ENCODE results near the gene RD3L. TPM values are rescaled to one million over a fixed set of nuclear protein-coding genes. Genes with fewer than 3 reads are reported as not detected.
A peak's percentile ranks its signal among the peaks of the same experiment; 100 is the strongest.

RD3L gene
- total RNA-seq, 2 donors from 2014 or later = not detected

DNA sequence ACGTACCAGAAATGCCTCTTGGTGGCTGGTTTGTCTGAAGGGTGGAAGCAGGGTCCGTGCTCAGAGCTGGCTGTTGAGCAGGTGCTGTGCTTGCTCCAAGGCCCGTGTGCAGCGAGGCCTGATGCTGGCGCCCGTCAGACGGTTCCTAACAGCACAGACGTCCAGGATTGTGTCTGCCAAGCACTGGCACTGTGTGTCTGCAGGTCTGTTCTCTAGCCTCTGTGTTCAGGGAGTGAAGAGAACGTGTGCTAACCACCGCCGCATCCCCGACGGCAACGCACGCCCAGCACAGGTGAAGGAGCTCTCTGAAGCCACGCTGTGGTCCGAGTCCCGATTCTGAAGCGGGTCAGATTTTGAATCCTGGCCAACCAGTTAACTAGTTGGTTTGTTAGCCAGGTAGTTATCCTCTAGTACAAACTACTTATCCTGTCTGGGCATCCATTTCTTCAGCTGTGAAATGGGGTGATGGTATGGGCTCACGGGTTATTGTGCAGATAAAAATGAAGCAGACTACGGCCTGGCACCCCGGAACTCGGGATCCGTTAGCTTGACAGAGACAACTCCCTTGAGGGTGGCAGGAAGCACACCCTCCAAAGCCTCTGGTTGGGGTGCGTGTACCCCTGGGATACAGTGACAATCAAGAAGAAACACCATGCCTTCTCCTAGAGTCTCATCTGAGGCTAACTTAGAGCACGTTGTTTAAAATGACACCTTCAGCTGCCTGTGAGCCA, 32.6 kb downstream of the RD3L start:
- Histone ChIP-seq H3K9me3 (no peaks in the 10 kb centered on the region), H3K4me1 (ENCODE audit: control insufficient read depth in 1 of 2, low read depth in 2 of 2) (peaks cover 0 to 8% of the 10 kb centered on the region in 2 donors), H3K27me3 (replicated peaks; ENCODE audit: insufficient read depth) (no peaks in the 10 kb centered on the region), H3K4me3 (peak overlapping the region; percentile 42), H3K27ac (no peak overlapping the region), H3K36me3 (peaks cover 30% of the 10 kb centered on the region)
- no peak for ATAC-seq (ENCODE audit: insufficient number of reproducible peaks, low FRiP score, low read depth)
- TF ChIP-seq, protein P1, sequence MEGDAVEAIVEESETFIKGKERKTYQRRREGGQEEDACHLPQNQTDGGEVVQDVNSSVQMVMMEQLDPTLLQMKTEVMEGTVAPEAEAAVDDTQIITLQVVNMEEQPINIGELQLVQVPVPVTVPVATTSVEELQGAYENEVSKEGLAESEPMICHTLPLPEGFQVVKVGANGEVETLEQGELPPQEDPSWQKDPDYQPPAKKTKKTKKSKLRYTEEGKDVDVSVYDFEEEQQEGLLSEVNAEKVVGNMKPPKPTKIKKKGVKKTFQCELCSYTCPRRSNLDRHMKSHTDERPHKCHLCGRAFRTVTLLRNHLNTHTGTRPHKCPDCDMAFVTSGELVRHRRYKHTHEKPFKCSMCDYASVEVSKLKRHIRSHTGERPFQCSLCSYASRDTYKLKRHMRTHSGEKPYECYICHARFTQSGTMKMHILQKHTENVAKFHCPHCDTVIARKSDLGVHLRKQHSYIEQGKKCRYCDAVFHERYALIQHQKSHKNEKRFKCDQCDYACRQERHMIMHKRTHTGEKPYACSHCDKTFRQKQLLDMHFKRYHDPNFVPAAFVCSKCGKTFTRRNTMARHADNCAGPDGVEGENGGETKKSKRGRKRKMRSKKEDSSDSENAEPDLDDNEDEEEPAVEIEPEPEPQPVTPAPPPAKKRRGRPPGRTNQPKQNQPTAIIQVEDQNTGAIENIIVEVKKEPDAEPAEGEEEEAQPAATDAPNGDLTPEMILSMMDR (IDR thresholded peaks at IDR 0.05) = no peak
- no peak for DNase-seq (ENCODE audit: low spot score)

DNA sequence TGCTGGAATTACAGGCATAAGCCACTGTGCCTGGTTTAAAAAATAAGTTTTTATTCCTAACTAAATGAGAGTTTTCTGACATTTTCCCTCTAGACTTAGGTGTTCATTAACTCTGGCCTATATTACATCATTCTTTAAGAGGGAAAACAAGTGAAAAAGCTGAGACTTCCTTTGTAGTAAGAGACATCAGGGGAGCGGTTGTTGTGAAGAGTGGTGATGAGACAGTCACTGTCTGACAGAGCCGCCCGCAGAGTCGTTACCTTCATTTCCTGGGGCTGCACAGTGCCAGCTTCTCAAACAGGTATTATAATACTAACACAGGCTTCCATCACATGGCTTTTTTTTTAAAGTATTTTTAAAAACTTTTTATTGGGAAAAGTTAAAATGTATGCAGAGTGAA, 33.7 kb downstream of the RD3L start:
- peaks cover 25% of the 10 kb centered on the region for H3K36me3 ChIP-seq
- no peaks in the 10 kb centered on the region for H3K9me3 ChIP-seq
- peaks cover 0 to 8% of the 10 kb centered on the region in 2 donors for H3K4me1 ChIP-seq (ENCODE audit: control insufficient read depth in 1 of 2, low read depth in 2 of 2)
- H3K4me3 ChIP-seq = no peak overlapping the region
- TF ChIP-seq, protein P1 (IDR thresholded peaks at IDR 0.05) = no peak
- DNase-seq (ENCODE audit: low spot score) = no peak
- H3K27me3 ChIP-seq (replicated peaks; ENCODE audit: insufficient read depth) = no peaks in the 10 kb centered on the region
- no peak overlapping the region for H3K27ac ChIP-seq
- no peak for ATAC-seq (ENCODE audit: insufficient number of reproducible peaks, low FRiP score, low read depth)

DNA sequence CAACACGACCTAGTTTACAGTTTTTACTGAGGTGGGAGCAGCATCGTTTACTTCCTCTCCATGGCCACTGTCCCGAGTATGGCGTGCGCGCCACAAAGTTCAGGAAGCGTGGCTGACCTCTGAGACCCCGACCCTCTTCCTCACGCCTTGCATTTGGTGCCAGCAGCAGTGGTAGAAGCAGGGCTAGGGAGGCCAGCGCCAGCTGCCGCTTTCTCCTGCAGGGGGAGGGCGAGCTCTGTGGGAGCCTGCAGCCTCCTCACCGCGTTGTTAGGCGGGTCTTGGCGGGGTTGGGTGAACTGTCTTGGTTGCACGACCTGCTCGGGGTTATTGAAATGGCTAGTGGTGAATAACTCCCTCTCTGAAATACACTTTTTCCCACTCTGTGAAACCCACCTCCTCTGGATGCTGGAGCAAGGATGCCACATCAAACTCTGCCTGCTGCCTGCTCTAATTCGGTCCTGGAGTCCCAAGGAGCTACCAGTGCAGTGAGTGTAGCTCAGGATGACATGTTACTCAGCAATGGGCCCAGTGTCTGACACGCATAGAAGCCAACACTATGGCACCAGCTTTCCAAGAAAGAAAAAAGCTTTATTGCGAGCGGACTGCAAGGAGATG, 36.4 kb downstream of the RD3L start:
- H3K36me3 ChIP-seq = no peaks in the 10 kb centered on the region
- no peaks in the 10 kb centered on the region for H3K27me3 ChIP-seq (replicated peaks; ENCODE audit: insufficient read depth)
- no peaks in the 10 kb centered on the region for H3K9me3 ChIP-seq
- H3K27ac ChIP-seq = no peak overlapping the region
- TF ChIP-seq, protein P1 (IDR thresholded peaks at IDR 0.05) = no peak
- DNase-seq (ENCODE audit: low spot score) (no peak), ATAC-seq (ENCODE audit: insufficient number of reproducible peaks, low FRiP score, low read depth) (no peak)
- H3K4me1 ChIP-seq (ENCODE audit: control insufficient read depth in 1 of 2, low read depth in 2 of 2) = peaks cover 0 to 8% of the 10 kb centered on the region in 2 donors
- H3K4me3 ChIP-seq = no peak overlapping the region

DNA sequence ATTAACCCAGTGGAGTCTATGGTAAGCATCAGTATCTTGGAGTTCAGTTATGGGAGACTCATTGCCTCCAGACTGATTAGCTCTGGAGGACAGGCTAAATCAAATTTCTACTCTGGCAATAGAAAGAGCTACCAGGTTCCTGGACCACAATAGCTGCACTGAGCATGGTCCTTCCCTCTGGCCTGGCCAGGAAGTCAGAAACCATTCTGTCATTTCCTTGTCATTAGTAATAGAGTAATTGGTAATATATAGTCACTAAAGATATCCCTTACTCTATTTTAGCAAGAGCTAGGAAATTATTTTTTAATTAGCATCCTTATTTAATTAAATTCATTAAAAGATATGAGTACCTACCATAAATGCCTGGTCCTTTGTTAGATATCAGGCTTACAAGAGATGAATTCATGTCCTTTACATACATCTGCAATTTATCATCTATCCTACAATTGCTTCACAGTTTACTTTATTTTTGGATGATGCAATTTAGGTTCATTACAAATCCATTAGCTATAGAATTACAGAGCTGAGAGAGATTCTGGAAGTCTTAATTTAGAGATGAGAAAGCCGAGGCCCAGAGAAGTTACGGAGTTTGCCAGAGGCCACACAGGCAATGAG, 37.7 kb downstream of the RD3L start:
- Histone ChIP-seq H3K9me3 (no peaks in the 10 kb centered on the region), H3K4me1 (ENCODE audit: control insufficient read depth in 1 of 2, low read depth in 2 of 2) (no peaks in the 10 kb centered on the region), H3K27me3 (replicated peaks; ENCODE audit: insufficient read depth) (no peaks in the 10 kb centered on the region), H3K4me3 (no peak overlapping the region), H3K36me3 (no peaks in the 10 kb centered on the region), H3K27ac (no peak overlapping the region)
- TF ChIP-seq, protein P1 (IDR thresholded peaks at IDR 0.05) = no peak
- DNase-seq (ENCODE audit: low spot score) = no peak
- no peak for ATAC-seq (ENCODE audit: insufficient number of reproducible peaks, low FRiP score, low read depth)

DNA sequence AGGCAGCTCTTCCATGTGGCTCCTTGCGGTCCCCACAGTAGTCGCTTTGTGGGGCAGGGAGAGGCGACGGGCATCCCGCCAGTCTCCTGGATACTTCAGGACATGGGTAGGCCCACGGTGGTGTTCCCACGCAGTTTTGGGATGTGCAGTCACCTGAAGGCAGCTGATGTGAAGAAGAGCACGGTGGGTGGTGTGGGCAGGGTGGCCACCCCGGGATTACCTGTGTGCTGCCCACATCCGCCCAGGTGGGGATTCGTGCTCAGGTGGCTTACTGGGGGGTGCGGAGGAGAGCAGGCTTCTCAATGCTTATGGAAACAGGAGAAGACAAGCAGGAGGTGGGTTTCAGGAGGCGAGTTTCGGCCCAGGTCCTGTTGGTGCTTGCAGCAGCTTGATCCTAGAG, 42.5 kb downstream of the RD3L start:
- DNase-seq (ENCODE audit: low spot score) (no peak), ATAC-seq (ENCODE audit: insufficient number of reproducible peaks, low FRiP score, low read depth) (no peak)
- Histone ChIP-seq H3K4me1 (ENCODE audit: control insufficient read depth in 1 of 2, low read depth in 2 of 2) (no peaks in the 10 kb centered on the region), H3K36me3 (no peaks in the 10 kb centered on the region), H3K27ac (no peak overlapping the region), H3K4me3 (no peak overlapping the region), H3K9me3 (no peaks in the 10 kb centered on the region), H3K27me3 (replicated peaks; ENCODE audit: insufficient read depth) (no peaks in the 10 kb centered on the region)
- TF ChIP-seq, protein P1 (IDR thresholded peaks at IDR 0.05) = no peak
